Fibroblast of skin of back (primary cell): Measurements from ENCODE around the gene GPR153. TPM values are rescaled to one million over a fixed set of nuclear protein-coding genes. Genes with fewer than 3 reads are reported as not detected.
"Not testable (repeated sequence)": the region's sequence is repeated elsewhere in the genome, so short reads cannot be mapped to it uniquely, and the experiment has no call there.

Source experiments
- DNase-seq: peaks from one replicate; pipeline ENCODE4 v3.0.0-alpha.2; 2013
- polyA plus RNA-seq, 2 experiments: library from polyadenylated mRNA; unstranded; fragments of 120-200 nt; gene quantifications; one replicate each; pipeline ENCODE4 v1.2.1, GENCODE V29; 2013; ENCODE audit not compliant: insufficient read length in 2 of 2

The GPR153 gene
- 3.0 TPM for polyA plus RNA-seq (2013, experiment 1 of 2; ENCODE audit: insufficient read length)
- 4.6 TPM for polyA plus RNA-seq (2013, experiment 2 of 2; ENCODE audit: insufficient read length)

DNA sequence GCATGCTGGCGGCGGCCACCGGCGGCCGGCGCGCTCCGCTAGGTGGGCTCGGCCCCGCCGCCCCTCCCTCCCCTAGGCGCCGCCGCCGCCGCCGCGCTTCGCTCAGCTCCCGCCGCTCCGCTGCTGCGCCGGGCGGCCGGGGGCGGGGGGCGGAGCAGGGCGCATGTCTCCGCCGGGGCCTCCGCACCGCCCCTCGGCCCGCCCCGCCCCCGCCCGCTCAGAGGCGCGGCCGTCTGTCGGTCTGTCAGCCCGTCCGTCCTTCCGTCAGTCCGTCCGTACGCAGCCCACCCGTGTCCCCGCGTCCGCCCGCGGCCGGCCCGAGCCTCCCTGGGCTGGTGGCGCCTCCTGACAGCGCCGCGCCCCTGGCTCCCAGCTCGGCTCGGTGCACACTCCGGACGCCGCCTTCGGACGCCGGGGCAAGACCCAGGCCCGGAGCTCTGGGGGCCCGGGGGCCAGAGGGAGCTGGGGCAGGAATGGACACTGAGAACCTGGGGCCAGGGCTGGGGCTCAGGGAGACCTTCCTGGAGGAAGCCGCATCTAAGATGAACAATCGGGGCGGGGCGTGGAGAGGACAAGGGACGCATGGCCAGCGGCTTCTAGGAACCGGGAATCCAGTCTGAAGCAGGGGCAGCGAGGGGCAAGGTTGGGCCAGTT, at the start of gene GPR153:
Gene GPR153 (minus strand): TSS at position 138 of the 654 bp plus-strand sequence. CDS start 6,193 bp downstream, outside the sequence.
- peak; percentile 34 for DNase-seq

GRCh38 chr1:6310116-6310848, 49.4 kb upstream of the GPR153 start:
- no peak for DNase-seq

- DNase-seq = no peak
Measured at GRCh38 chr1:6309564-6309963, 48.7 kb upstream of the GPR153 start.

GRCh38 chr1:6308449-6308848, 47.6 kb upstream of the GPR153 start:
- DNase-seq = no peak

DNA sequence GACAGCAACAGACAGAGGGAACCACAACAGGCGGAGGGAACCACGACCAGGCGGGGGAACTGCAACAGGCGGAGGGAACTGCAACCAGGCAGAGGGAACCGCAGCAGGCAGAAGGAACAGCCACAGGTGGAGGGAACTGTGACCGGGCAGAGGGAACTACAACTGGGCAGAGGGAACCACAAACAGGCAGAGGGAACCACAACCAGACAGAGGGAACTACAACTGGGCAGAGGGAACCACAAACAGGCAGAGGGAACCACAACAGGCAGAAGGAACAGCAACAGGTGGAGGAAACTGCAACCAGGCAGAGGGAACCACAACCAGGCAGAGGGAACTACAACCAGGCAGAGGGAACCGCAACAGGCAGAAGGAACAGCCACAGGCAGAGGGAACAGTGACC, 46.8 kb upstream of the GPR153 start:
- DNase-seq = not testable (repeated sequence)

DNA sequence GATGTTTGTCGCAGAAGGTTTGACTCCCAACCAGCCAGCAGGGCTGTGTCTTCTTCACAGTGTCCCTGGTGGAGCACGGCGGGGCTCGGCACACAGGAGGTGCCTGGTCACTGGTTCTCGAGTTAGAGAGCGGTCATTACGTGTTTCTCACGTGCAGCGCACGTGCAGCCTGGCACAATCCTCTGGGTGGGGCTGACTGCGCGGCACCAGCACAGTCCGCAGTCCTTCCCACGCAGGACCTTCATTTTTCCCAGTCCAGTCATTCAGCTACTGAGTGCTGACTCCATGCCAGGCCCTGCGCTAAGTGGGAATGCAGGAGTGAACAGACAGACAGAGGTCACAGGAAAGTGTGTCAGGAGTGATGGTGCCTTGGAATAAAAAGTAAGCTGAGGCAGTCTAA, 46.2 kb upstream of the GPR153 start:
- no peak for DNase-seq

DNA sequence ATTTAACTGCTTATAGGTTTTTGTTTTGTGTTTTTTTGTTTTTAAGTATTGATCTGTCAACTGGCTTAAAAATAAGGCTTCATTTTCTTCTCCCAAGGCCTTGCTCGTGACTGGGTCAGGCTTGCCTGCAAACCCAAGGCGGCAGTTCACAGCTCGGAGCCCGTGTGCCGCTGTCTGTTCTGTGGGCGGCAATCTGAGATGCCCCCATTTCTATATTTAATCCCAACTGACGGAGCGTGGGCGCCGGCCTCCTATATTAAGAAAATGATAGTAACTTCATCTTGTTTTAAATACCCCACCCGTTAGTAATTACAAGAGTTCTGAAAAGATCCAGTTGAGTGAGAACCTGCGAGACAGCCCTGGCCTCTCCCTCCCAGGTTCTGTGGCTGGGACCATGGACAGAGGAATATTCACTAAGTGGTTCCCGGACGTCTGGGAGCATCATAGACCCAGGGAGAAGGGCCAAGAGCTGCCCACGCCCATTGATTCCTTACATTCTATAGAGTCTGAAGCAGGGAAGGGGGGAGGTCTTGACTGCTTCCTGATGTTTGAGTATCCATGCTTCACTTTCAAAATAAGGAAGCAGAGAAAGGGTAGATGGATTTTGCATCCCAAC, 42.6 kb upstream of the GPR153 start:
- peak; percentile 24 for DNase-seq

DNA sequence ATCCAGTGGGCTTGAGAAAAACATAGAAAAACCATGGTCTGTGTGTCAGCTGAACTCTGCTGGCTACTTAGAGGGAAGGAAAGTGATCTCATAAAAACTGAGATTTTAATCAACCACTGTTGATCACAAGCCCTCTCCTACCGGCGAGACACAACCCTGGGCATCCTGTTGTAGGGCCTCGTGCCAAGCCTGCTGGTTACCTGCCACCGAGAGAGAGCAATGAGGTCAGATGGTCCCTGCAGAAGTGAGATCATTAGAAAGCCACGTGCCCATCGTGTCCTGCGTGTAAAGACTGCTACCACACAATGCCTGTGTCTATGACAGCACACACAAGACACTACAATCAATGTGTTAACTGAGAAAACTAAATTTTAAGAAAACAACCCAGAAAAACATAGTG, 41.7 kb upstream of the GPR153 start:
- DNase-seq = no peak

DNA sequence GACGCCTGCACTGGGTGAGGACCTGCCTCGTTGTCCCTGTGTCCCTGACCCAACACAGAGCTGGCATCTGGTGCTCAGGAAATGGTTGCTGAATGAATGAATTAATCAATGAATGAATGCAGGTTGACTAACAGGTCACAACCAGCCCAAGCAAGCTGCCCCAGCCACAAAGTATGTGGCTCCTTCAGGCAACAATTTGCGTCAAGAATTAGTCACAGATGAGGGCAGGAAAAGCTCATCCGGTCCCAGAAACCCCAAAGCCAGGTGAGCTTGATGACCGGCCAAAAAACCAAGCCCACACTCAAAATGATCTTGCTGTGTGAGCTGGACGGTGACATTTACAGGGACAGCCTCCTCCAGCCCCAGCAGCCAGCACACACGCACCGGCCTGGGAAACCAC, 40.6 kb upstream of the GPR153 start:
- DNase-seq = no peak

DNA sequence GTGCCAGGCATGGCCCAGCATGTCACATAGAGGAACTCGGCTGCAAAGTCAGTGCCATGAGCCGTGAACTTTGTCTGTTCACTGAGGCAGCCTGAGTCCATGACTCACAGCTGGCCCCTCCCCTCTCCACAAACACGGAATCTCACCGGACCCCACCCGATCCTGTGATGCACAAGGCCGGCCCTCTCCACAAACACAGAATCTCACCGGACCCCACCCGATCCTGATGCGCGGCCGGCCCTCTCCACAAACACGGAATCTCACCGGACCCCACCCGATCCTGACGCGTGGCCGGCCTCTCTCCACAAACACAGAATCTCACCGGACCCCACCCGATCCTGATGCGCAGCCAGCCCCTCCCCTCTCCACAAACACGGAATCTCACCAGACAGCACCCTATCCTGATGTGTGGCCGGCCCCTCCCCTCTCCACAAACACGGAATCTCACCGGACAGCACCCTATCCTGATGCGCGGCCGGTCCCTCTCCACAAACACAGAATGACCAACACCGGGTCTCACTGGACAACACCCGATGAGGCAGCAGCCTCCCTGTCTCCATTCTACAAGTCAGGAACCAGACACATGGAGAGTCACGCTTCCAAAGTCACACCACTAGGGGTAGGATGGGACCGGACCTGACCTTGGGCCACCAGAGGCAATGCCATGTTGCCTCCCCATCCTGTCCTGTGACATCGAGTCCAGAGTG, 39.6 kb upstream of the GPR153 start:
- DNase-seq = peak; percentile 26

DNA sequence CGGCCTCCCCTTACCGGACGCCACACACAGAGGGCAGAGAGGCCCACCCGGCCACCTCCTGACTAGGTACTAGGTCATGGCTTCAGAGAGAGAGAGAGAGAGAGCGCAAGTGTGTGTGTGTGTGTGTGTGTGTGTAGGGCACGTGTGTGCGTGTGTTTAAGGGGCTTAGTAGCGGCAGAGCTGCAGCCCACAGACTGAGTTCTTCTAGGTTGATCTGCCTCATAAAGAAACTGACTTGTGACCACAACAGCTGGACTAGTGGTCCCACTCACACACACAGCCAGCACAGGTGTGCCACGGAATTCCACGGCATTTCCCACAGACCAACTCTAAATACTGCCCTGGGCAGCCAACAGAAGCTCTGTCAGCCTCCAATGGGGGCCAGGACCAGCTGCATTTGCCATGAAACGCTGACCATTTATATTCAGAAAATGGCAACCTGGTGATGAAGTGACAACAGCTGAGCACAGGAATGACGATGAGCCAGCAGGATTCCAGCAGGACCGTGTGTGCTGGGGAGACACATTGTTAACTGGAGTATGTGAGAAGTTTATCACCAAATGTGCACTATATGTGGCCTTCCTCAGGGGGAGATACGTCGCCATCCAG, 38.8 kb upstream of the GPR153 start:
- no peak for DNase-seq

DNA sequence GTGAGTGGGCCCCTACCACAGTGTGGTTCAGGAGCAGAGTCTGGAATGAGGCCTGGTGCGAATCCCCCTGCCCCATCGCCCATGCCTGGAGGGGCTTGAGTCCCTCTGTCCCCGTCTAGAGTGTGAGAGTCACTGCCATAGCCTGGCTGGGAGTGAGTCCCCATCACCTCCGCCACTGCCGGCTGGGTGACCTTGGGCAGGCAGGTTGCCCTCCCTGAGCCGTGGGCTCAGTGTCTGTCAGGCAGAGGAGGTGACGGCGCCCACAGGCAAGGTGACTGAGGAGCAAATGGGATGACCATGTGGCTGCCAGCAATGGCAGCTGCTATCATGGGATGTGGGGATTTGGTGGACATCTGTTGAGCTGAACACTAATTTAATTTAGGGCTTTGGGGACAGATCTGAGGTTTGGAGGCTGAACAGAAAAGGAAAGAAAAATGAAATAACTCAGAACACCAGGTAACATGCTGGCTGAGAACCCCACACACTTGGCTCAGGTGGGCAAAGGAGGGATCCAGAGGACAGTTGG, 38.1 kb upstream of the GPR153 start:
- no peak for DNase-seq

DNA sequence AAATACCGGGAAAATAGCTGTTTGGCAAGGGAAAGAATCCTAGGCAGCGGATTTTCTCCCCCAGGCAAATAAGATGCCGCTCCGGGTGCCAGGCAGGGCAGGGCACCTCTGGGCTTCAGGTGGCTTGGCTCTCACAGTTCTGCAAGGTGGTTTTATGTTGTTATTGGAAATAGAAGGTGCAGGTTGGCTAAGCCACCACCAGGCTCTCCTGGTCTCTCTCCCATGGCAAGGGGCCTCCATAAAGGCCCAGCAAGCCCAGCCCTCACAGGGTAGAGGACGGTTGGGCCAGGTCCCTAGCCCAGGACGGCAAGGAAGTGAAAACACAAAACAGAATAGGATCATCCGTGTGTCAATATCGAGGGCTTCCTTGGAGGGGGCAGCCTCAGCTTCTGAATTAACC, 37.6 kb upstream of the GPR153 start:
- no peak for DNase-seq

GRCh38 chr1:6295910-6296309, 35.0 kb upstream of the GPR153 start:
- no peak for DNase-seq

DNA sequence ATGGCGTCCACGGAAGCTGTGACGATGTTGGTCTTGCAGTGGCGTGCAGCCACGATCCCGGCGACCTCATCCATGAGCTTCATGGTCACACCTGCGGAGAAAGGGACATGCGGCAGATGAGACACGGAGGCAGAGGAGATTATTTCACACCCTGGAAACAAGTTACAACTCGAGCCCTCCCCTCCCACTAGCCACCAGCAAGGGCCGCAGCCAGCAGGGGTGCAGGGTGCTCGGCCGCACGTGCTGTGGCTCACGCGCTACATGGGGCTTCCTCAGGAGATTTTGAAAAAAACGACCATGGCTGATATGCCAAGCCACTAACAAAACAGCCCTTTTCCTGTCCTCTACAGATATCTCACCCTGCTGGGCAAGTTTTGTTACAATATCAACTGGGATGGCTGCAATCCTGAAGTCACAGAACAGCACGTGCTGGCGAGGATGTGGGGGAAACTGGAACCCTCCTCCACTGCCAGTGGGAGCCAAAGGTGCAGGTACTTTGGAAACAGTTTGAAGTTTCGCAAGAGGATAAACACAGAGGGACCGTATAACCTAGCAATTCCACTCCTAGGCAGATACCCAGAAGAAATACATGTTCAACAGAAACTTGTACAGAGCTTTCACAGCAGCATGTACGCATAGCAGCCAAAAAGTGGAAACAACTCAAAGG, 34.1 kb upstream of the GPR153 start:
- DNase-seq = no peak

DNA sequence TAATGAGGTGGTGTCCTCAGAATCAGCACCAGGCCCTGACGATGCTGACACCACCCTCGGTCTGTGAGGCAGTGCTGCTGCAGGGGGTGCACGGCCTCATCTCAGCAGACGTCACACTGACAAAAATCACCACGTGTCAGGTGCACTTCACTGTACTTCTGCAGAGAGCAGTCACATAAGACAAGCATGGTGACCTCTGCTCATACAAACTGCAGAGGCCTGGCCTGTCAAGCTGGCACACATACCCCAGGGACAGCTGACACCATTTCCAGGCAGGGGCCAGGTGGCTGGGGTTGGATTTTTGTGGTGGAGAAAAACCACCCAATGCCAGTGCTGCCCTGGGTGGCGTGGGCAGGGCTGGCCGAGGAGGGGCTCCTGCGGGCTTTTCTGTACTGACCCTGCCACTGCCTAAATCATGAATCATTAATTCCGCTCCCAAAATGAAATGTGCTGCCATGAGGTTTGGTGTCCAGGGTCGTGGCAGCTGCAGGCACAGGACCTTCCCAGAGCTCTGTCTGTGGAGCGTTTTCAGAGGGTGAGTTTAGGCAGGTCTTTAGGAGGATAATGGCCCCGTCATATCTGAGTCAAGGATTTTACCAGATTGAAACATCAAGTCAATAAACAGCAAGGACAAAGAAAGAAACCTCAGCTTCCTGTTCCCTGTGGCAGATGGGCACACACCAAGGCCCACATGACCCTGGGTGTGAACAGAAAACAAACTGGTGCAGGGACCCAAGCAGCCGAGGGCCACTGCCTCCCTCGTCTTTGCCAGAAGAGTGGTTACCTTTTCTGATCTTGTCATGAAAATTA, 33.4 kb upstream of the GPR153 start:
- DNase-seq = no peak

DNA sequence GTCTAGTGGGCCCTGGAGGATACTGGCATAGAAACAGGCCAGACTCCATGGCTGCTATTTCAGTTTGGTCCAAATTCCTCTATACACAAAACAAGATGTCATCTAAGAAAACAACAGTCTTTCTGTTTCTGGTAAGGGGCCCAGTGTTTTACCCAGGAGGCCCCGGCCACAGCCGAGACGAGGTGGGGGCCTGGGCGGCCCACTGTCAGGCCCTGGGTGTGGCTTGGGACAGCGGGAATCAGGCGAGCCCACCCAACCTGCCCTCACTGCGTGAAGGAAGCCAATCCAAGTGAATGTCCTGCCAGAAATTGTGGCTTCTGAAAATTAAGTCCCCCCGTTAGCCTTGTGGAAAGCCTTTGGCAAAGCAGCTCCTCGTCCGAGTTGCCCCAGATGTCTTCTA, 31.2 kb upstream of the GPR153 start:
- DNase-seq = no peak

- no peak for DNase-seq
Measured at GRCh38 chr1:6288665-6289064, 27.8 kb upstream of the GPR153 start.

DNA sequence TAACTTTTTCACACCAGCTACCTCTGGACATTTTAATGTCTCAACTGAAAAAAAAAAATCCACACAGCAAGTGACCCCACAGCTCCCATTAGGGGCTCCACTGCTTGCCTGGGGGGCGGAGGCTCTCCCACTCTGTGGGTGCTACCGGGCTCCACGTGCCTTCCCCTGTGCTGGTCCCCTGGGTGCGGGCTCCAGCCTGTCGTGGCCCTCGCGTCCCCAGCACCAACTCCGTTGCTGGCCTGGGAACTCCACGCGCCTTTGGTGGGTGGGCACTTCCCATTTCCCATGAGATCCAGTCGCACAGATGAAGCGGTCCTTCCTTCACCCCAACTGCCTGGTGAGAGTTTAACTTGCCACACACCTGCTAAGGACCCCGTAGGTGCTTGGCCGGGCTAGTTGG, 27.1 kb upstream of the GPR153 start:
- no peak for DNase-seq

GRCh38 chr1:6287431-6287886, 26.6 kb upstream of the GPR153 start:
- no peak for DNase-seq

DNA sequence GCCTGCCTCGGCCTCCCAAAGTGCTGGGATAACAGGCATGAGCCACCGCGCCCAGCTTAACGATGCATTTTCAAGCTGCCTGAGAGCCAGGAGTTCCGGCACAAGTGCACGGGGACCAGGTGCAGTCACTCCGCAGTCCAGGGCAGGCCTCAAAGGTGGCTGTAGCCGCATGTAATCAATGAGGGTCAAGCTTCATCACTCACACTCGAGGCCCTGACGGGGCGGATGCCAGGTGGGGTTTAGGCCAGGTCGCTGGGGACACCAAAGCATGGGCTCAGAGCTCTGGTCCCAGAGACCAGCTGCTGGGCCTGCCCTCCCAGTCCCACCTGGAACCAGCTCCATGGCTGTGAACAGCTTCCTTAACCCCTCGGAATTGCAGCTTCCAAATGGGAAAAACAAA, 26.1 kb upstream of the GPR153 start:
- no peak for DNase-seq
